OCI-M2 (cell line): Measurements from ENCODE around the gene HSD17B8.

Experiments used
- DNase-seq: peaks from one replicate; lab custom pipeline; 2025; ENCODE audit not compliant: unreplicated experiment; lab: John Stamatoyannopoulos, UW

Gene HSD17B8

GRCh38 chr6:33204415-33205190 lies at the start of gene HSD17B8:
TSS of gene HSD17B8 (plus strand) at chr6:33204655. CDS start at chr6:33204669, 14 bp downstream.
- DNase-seq, result peak; percentile 46

- DNase-seq, result no peak
These were observed 47.9 kb upstream of the HSD17B8 start for GRCh38 chr6:33156561-33156960.

GRCh38 chr6:33156964-33157363 lies 47.5 kb upstream of the HSD17B8 start:
- no peak for DNase-seq

- no peak for DNase-seq
These were observed 44.4 kb upstream of the HSD17B8 start for GRCh38 chr6:33160096-33160495.

GRCh38 chr6:33160728-33161344 lies 43.6 kb upstream of the HSD17B8 start:
- no peak for DNase-seq

GRCh38 chr6:33161354-33162331 lies 42.8 kb upstream of the HSD17B8 start:
- no peak for DNase-seq

DNA sequence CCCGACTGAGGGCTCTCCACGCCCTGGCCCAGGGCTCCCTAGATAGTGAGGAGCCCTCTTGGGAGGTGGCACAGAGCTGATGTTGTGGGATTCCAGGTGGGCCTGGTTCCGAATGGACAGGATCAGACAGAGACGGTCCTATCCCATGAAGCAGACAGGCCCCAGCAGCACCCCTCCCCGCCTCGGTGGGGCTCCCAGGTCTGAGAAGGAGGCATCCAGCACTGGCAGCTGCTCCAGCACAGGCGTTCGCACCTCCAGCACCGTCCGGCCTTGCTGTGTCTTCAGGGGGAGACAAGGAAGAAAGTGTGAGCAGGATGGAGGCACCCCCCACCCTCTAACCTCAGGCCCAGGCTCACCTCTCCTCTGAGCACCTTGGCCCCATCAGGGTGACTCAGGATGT lies 40.9 kb upstream of the HSD17B8 start:
- DNase-seq, result no peak

- no peak for DNase-seq
These were observed 40.3 kb upstream of the HSD17B8 start for GRCh38 chr6:33164176-33164575.

DNA sequence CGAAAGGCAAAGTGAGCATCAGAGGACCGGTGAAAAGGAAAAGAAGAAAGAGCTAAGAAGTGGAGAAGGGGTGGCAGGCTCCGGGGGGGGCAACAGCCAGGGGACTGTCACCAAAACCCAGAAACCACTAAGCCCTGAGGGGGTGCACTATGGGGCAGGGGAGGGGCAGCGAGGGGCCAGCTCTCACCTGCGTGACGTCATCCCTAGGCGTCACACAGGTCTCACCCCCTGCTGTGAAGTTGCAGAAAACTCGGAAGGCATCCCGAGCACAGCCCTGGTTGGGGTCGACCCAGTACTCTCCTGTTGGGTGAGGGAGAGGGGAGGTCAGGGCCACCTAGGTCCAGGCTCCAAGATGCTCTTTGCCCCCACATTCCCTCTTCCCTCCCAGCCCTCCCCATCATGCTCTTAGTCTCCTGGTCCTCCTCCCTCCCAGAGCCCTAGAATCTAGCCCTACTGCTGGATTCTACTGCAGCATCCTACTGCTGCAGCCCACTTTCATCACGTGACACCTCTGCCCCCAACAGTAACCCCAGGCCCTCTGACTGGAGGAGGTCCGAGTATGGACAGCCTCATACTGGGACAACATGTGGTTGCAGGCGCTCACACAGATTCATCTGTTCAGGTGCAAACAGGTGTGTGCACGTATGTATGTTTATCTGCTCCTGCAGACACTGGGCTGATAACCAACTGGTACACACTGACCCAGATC lies 39.6 kb upstream of the HSD17B8 start:
- DNase-seq, result no peak

DNA sequence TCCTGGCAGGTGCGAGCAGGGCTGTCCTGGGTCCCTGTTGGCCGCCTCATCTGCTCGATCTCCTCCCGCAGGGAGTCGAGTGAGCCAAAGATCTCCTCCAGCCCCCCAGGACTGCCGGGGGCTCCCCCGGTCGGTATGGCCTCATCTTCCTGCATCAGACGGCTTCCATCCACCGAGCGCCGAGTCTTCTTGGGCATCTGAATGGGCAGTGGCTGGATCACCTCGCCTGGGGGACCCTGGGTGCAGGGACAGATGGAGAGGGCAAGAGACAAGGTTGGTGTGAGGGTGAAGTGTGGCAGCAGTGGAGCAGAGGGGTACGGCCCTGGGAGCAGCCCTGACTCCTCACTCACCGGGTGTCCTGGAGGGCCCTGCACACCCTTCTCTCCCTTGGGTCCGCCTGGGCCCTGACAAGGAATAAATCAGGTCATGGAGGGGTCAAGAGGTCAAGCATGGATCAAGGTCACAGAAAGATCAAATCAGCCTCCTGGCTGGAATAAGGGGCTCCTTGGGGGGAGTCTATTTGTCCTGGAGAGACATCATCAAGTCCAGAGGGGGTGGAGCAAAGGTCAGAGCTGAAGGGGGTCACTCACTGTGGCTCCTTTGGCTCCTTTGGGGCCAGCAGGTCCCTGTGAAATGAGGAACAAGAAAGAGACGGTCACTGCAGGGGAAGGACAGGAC lies 38.7 kb upstream of the HSD17B8 start:
- no peak for DNase-seq

GRCh38 chr6:33166363-33166762 lies 38.1 kb upstream of the HSD17B8 start:
- DNase-seq, result no peak

DNA sequence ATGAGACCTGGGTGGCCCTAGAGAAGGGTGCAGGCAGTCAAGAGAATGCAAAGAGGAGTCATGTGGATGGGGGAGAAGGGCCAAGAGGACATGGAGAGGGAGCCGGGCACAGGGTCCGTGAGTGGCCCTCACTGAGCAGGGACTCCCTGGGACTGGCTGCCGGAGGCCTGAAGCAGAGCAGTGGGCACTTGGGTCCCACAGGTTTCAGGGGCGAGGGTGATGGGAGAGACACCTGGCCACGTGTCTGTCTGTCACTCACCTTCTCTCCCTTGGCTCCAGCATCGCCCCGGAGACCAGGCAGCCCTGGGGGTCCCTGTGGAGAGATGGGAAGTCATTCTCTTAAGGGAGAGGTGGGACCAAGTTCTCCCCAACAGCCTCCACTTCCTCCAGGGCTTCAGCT lies 37.6 kb upstream of the HSD17B8 start:
- no peak for DNase-seq

DNA sequence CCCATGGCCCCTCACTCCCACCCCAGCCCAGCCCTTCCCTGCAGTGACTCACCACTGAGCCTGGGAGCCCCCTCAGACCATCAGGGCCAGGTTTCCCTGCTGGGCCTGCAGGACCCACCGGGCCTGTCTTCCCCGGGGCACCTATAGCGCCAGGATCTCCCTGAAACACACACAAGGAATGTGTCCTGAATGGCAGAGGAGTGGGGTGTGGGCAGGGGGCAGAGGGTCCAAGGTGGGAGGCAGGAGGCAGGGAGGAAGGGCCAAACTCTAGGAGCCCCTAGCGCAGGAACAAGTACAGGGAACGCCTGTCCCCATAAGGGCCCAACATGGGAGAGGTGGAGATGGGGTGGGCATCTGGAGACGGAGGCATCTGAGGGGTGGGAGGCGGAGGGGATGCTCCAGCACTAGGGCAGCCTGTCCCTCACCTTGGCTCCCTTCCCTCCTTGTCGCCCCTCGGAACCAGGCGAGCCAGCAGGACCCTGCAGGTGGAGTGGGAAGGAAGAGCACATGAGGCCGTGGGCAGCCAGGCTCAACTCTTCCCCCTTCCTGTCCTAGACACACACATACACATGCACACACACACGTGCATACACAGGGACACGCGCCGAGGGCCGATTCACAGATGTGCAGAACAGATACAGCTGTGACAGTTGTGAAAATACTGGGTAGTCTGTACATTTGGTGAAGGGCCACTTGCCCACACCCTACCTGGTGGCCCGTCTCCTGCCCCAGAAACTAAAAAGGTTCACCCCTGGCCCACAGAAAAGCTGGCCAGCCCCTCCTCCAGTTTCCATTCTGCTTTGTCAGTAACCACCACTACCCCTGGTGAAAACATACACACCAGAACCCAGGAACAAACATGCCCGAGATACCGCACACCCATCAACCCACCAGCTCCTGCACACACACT lies 36.8 kb upstream of the HSD17B8 start:
- DNase-seq, result no peak

DNA sequence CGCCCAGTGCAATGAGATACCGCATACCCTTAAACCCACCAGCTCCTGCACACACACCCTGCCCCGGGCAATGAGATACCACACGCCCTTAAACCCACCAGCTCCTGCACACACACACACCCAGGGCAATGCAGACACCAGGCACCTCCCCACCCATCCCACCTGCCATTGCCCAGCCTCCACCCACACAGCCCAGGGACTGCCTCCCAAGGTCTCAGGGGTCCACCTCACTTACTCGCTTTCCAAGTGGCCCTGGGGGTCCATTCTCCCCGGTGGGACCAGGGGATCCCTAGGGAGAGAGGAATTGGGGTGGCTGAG lies 36.2 kb upstream of the HSD17B8 start:
- no peak for DNase-seq

GRCh38 chr6:33168639-33169038 lies 35.8 kb upstream of the HSD17B8 start:
- no peak for DNase-seq

GRCh38 chr6:33169291-33170175 lies 34.9 kb upstream of the HSD17B8 start:
- no peak for DNase-seq

GRCh38 chr6:33170176-33171015 lies 34.1 kb upstream of the HSD17B8 start:
- no peak for DNase-seq
